Erythroblast (primary cell): ENCODE results near the gene MAN2A2.
"Not testable (repeated sequence)": the region's sequence is repeated elsewhere in the genome, so short reads cannot be mapped to it uniquely, and the experiment has no call there.

Source experiments
- DNase-seq, 2 experiments: peaks; one replicate each; lab custom pipeline; 2025; lab: John Stamatoyannopoulos, UW
- GATA1 ChIP-seq: IDR thresholded peaks from 2 replicates; pipeline ENCODE4 v1.6.1; 2011; ENCODE audit warnings: low read depth, mild to moderate bottlenecking, control low read depth, low read length, moderate library complexity
- POLR2A ChIP-seq: IDR thresholded peaks from 2 replicates; pipeline ENCODE4 v1.6.1; 2011; ENCODE audit warnings: mild to moderate bottlenecking, low read length

Gene MAN2A2

DNA sequence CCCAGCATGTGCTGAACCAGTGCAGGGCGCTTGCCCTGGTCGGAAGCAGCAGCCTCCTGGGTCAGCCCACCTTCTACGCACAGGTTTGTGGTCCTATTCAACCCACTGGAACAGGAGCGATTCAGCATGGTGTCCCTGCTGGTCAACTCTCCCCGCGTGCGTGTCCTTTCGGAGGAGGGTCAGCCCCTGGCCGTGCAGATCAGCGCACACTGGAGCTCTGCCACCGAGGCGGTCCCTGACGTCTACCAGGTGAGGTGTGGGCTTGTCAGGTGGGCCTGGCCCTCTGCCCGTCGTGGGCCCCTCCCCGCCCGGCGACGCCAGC lies 8.2 kb downstream of the MAN2A2 start:
- no peak for DNase-seq
- TF ChIP-seq GATA1: no peak
- TF ChIP-seq POLR2A: no peak

DNA sequence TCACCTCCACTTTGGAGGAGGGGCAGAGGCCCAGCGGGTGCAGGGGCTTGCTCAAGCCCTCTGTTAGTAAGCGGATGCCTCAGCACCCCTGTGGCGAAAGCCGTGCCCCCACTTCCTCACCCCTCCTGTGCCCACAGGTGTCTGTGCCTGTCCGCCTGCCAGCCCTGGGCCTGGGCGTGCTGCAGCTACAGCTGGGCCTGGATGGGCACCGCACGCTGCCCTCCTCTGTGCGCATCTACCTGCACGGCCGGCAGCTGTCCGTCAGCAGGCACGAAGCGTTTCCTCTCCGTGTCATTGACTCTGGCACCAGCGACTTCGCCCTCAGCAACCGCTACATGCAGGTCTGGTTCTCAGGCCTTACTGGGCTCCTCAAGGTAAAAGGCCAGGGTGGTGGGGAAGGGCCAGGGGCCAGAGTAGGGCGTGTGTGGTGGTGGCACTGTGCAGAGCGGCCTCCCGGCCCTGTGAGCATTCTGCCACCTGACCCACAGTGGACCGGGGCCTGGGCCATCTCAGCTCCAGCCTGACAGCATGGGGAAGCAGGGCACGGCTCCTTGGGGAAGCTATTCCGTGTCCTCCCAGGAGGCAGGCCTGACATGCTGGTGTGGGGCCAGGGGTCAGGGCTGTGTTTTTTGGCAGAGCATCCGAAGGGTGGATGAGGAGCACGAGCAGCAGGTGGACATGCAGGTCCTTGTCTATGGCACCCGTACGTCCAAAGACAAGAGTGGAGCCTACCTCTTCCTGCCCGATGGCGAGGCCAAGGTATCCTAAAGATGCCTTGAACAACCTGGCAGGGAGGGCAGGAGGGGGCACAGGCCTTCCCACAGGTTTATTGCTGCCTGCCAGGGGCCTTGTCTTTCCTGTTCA lies 9.0 kb downstream of the MAN2A2 start:
- no peak for DNase-seq
- TF ChIP-seq POLR2A (no peak), GATA1 (no peak)

DNA sequence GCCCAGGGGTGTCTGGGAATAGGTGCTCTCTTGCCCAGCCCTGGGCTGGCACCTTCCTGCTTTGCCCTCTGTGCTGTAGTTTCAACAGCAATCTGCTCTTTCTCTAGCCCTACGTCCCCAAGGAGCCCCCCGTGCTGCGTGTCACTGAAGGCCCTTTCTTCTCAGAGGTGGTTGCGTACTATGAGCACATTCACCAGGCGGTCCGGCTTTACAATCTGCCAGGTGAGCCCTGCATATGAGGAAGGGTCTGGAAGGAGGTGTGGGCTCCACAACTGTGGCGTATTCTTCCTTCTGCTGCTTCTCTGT lies 9.6 kb downstream of the MAN2A2 start:
- TF ChIP-seq POLR2A (no peak), GATA1 (no peak)
- DNase-seq: no peak

DNA sequence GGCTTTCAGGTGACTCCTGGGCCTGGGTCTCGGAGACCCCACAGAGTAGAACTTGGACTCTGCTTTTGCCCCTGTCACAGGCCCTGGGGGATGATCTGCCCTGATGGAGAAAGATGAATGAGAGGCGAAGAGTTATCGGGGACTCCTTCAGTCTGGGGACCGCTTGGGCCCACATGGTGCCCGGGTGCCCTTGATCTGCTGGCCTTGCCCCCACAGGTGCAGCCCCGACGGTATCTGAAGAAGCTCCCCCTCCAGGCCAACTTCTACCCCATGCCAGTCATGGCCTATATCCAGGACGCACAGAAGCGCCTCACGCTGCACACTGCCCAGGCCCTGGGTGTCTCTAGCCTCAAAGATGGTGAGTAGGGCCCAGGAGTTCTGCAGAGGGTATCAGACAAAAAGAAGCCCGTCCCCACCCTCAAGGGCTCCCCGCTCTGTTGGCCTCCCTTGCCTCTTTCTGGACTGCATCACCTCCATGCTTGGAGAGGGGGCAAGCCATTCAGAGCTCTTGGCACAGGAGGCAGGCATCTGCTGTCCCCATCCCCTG lies 10.4 kb downstream of the MAN2A2 start:
- TF ChIP-seq GATA1 (no peak), POLR2A (no peak)
- DNase-seq: no peak

DNA sequence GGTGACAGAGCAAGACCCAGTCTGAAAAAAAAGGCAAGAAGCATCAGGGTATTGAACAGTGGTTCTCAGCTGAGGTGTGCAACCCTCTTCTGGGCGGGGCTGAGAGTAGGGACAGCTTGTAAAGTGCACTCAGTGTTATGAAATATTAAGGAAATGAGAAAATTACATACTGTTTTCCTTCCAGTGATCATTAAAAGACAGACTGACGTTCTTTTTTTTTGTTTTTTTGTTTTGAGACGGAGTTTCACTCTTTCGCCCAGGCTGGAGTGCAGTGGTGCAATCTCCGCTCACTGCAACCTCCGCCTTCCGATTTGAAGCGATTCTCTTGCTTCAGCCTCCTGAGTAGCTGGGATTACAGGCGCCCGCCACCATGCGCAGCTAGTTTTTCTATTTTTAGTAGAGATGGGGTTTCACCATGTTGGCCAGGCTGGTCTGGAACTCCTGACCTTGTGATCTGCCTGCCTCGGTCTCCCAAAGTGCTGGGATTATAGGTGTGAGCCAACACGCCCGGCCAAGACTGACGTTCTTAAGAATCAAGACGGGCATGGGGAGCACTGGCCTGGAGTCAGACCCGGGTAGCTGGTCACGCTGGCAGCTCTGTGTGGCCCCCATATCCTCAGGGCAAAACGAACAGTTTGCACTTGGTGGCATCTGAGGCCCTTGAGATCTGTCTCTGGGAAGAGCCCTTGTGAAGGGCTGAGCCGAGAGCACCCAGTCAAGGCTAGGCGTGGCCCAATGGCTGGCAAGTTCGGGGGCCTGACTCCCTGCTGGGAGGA lies 11.4 kb downstream of the MAN2A2 start:
- no peak for DNase-seq

DNA sequence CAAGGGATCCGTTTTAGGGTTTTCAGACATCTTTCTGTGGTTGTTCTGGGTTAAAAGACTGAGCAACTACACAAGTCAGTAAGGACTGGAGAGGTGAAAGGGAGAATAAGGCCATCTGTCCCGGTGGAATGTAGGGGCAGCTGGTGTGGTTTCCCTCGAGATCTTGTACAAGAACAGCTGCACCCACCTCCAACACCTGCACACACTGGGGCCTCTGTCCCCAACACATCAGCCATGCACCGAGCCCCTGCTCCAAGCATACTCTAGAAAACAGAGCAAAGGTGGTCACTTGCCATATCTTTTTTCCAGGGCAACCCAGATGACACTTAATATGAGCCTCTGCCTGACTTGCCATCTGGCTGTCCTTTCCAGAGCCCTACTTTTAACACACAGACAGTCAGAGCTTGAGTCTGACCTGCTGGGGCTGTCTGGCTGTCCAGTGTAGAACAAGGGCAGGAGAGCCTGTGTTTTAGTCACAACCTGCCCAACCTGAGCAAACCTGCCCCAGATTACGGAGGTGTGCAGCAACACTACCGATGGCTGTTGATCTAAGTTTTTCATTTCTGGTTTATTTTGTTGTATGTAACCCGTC lies 12.2 kb downstream of the MAN2A2 start:
- DNase-seq: no peak
- TF ChIP-seq POLR2A (no peak), GATA1 (no peak)

More for the DNA sequence above, 11.4 kb downstream of the MAN2A2 start:
- TF ChIP-seq POLR2A (no peak), GATA1 (no peak)

DNA sequence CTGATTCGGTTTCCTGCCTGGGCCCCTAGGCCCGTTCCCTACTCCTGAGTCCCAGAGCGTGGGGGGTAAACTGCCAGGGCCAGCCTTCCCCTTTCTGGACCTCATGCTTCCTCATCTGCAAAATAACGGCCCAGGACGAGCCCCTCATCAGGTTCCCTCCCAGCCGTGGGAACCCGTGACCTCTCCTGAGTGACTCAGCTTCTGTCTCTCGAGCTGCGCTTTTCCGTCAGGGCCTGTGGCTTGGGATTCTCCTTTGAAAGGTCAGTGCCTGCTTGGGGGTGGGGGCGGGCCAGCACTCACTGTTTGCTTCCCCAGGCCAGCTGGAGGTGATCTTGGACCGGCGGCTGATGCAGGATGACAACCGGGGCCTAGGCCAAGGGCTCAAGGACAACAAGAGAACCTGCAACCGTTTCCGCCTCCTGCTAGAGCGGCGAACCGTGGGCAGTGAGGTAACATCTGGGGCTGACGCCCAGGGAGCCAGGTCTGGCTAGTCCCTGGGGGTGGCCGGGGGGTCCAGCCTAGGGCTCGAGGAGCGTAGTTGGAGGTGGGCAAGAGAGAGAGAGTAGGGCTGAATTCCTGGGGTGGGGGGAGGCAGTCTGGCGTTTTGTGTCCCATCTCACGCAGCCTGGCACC lies 12.8 kb downstream of the MAN2A2 start:
- no peak for DNase-seq

DNA sequence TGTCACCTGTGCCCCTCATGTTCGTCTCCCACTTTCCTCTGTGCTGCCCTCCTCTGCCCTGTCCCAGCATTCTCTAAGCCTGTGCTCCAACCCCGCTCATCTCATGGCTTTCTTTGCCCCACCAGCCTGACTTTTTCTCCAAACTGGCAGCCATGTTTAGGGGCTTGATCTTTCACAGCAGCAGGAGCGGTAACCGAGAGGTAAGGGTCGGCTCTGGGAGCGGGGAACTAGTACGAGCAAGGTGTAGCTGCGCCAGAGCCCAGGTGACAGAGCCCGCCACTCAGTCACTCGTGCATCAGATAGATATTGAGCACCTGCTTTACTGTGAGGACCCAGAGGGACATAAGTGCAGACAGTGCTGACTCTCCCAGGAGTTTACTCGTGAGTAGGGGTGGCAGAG lies 13.4 kb downstream of the MAN2A2 start:
- no peak for DNase-seq
- TF ChIP-seq GATA1: no peak
- no peak for TF ChIP-seq POLR2A

More for the DNA sequence above, 12.8 kb downstream of the MAN2A2 start:
- no peak for TF ChIP-seq POLR2A
- TF ChIP-seq GATA1: no peak

DNA sequence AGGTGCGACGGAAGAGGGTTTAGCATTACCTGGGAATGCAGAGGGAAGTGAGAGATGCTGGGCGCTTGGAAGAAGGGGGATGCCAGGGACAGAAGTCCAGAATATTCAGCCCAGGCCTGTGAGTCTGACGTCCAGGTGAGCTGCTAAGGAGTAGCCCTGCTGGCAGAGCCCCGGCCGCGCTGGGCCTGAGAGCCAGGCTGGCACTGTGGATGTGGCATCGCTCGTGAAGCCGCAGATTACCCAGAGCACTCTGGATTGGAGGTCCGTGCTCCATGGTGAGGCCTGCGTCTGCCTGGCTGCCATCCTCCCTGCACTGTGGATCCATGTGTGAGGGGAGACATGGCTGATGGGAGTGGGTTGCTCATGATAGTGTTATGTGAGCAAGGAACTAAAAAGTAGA lies 14.5 kb downstream of the MAN2A2 start:
- TF ChIP-seq GATA1 (no peak), POLR2A (peak; percentile 22)

DNA sequence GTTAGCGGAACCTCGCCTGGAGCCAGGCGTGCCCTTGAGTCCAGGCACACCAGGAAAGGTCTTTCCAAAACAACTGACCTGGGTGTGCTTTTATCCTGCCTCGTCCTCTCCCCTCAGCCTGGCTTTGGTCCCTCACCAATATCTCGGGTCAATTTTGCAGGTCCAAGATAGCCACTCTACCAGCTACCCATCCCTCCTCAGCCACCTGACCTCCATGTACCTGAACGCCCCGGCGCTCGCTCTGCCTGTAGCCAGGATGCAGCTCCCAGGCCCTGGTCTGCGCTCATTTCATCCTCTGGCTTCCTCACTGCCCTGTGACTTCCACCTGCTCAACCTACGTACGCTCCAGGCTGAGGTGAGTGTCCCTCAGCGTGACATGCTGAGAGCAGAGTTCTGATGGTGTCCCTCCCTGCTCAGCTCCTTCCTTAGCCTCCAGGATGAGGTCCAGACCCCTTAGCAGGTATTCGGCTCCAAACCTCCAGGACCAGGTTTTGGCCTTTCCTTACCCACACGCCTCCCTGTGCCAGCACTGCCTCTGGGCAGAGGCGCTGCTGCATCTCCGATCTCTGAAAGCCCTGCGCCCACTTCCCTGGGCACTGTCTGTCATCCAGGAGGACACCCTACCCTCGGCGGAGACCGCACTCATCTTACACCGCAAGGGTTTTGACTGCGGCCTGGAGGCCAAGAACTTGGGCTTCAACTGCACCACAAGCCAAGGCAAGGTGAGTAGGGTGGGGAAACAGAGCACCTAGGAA lies 15.1 kb downstream of the MAN2A2 start:
- DNase-seq: no peak
- TF ChIP-seq GATA1: no peak
- no peak for TF ChIP-seq POLR2A

More for the DNA sequence above, 14.5 kb downstream of the MAN2A2 start:
- no peak for DNase-seq

DNA sequence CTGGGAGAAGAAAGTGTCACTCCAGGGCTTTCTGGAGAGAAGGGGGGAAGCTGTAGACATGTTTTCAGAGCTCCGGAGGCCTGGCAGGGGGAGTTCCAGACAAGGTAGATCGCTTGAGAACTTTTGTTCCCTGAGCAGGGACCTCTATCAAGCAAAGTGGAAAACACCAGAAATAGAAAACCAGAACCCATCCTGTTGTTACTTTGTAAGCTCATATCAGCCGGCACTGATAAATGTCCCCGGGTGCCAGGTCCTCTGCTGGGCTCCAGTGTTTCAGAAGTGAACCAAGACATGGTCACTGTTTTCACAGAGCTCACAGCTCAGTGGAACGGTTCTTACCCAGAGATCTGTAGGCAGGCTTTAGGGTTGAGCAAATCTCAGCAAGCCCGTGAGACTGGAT lies 15.7 kb downstream of the MAN2A2 start:
- TF ChIP-seq POLR2A: no peak
- no peak for TF ChIP-seq GATA1
- no peak for DNase-seq

DNA sequence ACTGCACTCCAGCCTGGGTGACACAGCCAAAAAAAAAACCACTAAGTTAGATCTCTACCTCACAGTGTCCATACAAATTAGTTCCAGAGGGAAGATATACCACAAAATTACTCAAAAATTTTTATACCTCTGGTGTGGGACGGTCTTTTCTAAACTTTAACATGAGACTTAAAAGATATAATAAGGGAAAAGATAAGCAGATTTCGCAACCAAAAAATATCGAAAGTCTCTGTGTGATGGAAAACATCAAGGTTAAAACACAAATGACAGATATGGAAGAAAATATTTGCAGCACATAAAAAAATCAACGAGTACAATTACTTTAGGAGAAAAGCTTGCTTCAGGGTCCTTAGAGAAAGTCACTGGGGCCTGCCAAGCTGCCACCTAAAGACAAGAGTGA lies 18.8 kb downstream of the MAN2A2 start:
- no peak for DNase-seq
- no peak for TF ChIP-seq GATA1
- TF ChIP-seq POLR2A: no peak

DNA sequence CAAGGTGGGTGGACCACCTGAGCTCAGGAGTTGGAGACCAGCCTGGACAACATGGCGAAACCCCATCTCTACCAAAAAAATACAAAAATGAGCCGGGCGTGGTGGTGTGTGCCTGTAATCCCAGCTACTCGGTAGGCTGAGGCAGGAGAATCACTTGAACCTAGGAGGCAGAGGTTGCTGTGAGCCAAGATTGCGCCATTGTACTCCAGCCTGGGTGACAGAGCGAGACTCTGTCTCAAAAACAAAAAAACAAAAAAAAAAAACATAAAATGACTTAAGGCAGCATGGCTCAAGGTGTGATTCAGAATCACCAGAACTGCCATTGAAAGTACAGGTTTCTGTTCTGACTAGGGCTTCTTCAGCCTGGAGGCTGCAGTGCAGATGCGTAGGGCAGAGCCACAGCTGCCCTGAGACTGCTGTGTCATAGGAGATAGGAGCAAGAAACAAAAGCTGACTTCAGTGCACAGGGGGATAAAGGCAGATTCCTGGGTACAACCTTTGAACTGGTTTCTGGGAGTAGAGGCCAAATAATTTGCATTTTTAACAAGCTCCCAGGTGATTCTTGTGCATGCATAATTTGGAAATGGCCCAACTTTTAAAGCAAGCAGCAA lies 19.7 kb downstream of the MAN2A2 start:
- TF ChIP-seq POLR2A: peak; percentile 32
- DNase-seq: peak; percentile 59 to 64

DNA sequence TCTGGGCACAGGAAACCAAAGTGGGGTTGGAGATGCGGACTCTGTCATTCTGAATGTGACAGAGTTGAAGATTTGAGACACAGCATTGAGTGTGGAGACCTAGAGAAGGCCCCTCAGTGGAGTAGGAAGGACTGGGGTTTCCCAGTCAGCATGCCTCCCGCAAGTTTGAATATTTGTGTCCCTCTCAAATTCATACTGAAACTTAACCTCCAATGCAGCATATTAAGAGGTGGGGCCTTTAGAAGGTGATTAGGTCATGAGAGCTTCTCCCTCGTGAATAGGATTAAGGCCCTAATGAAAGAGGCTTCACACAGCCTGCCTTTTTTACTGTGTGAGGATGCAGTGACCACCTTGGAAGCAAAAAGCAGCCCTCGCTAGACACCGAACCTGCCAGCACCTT lies 21.3 kb downstream of the MAN2A2 start:
- DNase-seq: no peak
- TF ChIP-seq GATA1 (no peak), POLR2A (no peak)

DNA sequence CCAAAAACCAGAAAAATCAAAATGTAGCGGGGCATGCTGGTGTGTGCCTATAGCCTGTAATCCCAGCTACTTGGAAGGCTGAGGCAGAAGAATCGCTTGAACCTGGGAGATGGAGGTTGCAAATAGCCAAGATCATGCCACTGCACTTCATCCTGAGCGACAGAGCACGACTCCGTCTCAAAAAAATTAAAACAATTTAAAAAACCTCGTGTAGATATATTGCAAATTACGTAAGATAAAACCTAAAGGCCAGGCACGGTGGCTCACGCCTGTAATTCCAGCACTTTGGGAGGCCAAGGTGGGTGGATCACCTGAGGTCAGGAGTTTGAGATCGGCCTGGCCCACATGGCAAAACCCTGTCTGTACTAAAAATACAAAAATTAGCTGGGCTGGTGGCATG lies 23.7 kb downstream of the MAN2A2 start:
- DNase-seq: not testable (repeated sequence)

DNA sequence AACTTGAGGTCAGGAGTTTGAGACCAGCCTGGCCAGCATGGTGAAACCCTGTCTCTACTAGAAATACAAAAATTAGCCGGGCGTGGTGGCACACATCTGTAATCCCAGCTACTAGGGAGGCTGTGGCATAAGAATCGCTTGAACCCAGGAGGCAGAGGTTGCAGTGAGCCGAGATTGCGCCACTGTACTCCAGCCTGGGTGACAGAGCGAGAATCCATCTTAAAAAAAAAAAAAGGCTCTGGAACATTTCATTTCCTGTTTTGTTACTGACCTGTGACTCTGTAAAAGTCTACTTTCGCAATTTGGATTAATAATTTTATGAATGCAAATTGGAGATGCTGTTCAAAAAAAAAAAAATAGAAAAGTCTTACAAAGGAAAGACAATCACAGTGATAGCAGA lies 25.0 kb downstream of the MAN2A2 start:
- not testable (repeated sequence) for DNase-seq
